B cell (primary cell): ENCODE measurements around the gene RAB2B. TPM values are rescaled to one million over a fixed set of nuclear protein-coding genes. Genes with fewer than 3 reads are reported as not detected.
A peak's percentile ranks its signal among the peaks of the same experiment; 100 is the strongest.

Experiments used
- ATAC-seq: fragments of 200-7000 bp; cut with Tn5 transposase; one replicate; pipeline ENCODE4 v1.10.0; 2021; ENCODE audit warnings: low read depth, mild to moderate bottlenecking, moderate number of reproducible peaks, moderate library complexity
- CTCF ChIA-PET: fragments of 350-600 bp; sonication (Branson Sonifier 250); formaldehyde crosslinking; loops from one replicate; lab custom pipeline; 2021; ENCODE audit warnings: antibody characterized with exemption, inconsistent platforms; lab: Charles Lee
- POLR2A ChIA-PET: fragments of 350-600 bp; sonication (Branson Sonifier 250); formaldehyde crosslinking; loops from one replicate; lab custom pipeline; 2021; ENCODE audit warnings: antibody characterized with exemption; lab: Charles Lee
- DNase-seq: peaks from one replicate; pipeline ENCODE4 v3.0.0; 2013
- H2AFZ ChIP-seq: 2 replicates; pipeline ENCODE4 v1.6.1; 2012; ENCODE audit warnings: mild to moderate bottlenecking, low read depth, low read length; ENCODE audit not compliant: insufficient read depth, poor library complexity, severe bottlenecking
- H3K27ac ChIP-seq, 2 donors: 1 replicate in 1 of 2; 2 replicates in 1 of 2; pipeline ENCODE4 v1.5.1; 2012 to 2013; ENCODE audit warnings: low read length in 2 of 2, mild to moderate bottlenecking in 2 of 2, moderate library complexity in 1 of 2
- H3K27me3 ChIP-seq, 4 experiments: fragments of 200-600 bp in 1 of 4; sonication (generic) in 1 of 4; replicated peaks in 1 of 4; 1 replicate in 2 of 4; 2 replicates in 2 of 4; pipeline versions ENCODE4 v1.6.1 to v1.7.0; 2013 to 2016; ENCODE audit warnings: low read length in 3 of 4, mild to moderate bottlenecking in 2 of 4, mixed read lengths in 1 of 4, moderate library complexity in 1 of 4; ENCODE audit not compliant: insufficient read depth in 4 of 4, control insufficient read depth in 3 of 4; ENCODE audit errors: control extremely low read depth in 1 of 4
- H3K36me3 ChIP-seq, 2 experiments: replicated peaks in 1 of 2; 1 replicate in 1 of 2; 2 replicates in 1 of 2; pipeline versions ENCODE4 v1.6.1 to v1.7.1; 2013; ENCODE audit warnings: low read length in 1 of 2; ENCODE audit not compliant: insufficient read depth in 2 of 2, control insufficient read depth in 1 of 2; ENCODE audit errors: control extremely low read depth in 1 of 2, extremely low read depth in 1 of 2
- H3K4me1 ChIP-seq, 2 donors: fragments of 200-600 bp in 1 of 2; sonication (generic) in 1 of 2; 1 replicate in 1 of 2; 2 replicates in 1 of 2; pipeline versions ENCODE4 v1.5.1 to v1.6.1; 2013 to 2017; ENCODE audit warnings: low read length in 2 of 2; ENCODE audit not compliant: control insufficient read depth in 2 of 2, insufficient read depth in 2 of 2
- H3K4me2 ChIP-seq: replicated peaks from 2 replicates; pipeline ENCODE3; 2012; ENCODE audit warnings: mild to moderate bottlenecking, low read depth, low read length; ENCODE audit not compliant: poor library complexity, severe bottlenecking
- H3K4me3 ChIP-seq, 5 experiments: fragments of 200-600 bp in 1 of 5; sonication (generic) in 1 of 5; 1 replicate in 3 of 5; 2 replicates in 2 of 5; pipeline versions ENCODE4 v1.5.1 to v1.7.0; 2011 to 2016; ENCODE audit warnings: low read length in 4 of 5, mild to moderate bottlenecking in 4 of 5, low read depth in 2 of 5, control low read depth in 1 of 5, moderate library complexity in 1 of 5; ENCODE audit not compliant: insufficient read depth in 1 of 5; ENCODE audit errors: control extremely low read depth in 1 of 5, extremely low read depth in 1 of 5
- H3K79me2 ChIP-seq: fragments of 200-600 bp; sonication (generic); one replicate; pipeline ENCODE4 v1.6.0; 2016; ENCODE audit warnings: low read length; ENCODE audit not compliant: control insufficient read depth, insufficient read depth
- H3K9ac ChIP-seq: fragments of 200-600 bp; sonication (generic); 2 replicates; pipeline ENCODE4 v1.6.1; 2017; ENCODE audit warnings: mild to moderate bottlenecking, low read length, moderate library complexity
- H3K9me3 ChIP-seq, 3 donors: one replicate each; pipeline versions ENCODE4 v1.6.1 to v1.7.1; 2013; ENCODE audit warnings: low read length in 2 of 3; ENCODE audit not compliant: control insufficient read depth in 2 of 3, insufficient read depth in 1 of 3; ENCODE audit errors: control extremely low read depth in 1 of 3
- H4K20me1 ChIP-seq: 2 replicates; pipeline ENCODE4 v1.6.0; 2012; ENCODE audit warnings: mild to moderate bottlenecking, low read length; ENCODE audit not compliant: insufficient read depth, control insufficient read depth, poor library complexity, severe bottlenecking
- H3K27ac Mint-ChIP-seq: one replicate; pipeline ENCODE4 v1.8.0; 2021; ENCODE audit warnings: mixed read lengths
- H3K27me3 Mint-ChIP-seq: one replicate; pipeline ENCODE4 v1.8.0; 2021; ENCODE audit warnings: mixed read lengths
- H3K4me1 Mint-ChIP-seq: one replicate; pipeline ENCODE4 v1.8.0; 2021; ENCODE audit warnings: mixed read lengths
- H3K4me3 Mint-ChIP-seq: one replicate; pipeline ENCODE4 v1.8.0; 2021; ENCODE audit warnings: mixed read lengths
- H3K9me3 Mint-ChIP-seq: one replicate; pipeline ENCODE4 v1.8.0; 2022; ENCODE audit warnings: mixed read lengths; ENCODE audit not compliant: insufficient read depth
- CTCF ChIP-seq: fragments of 200-600 bp; IDR thresholded peaks from one replicate; pipeline ENCODE4 v1.8.0; 2022; ENCODE audit warnings: antibody characterized with exemption, mild to moderate bottlenecking
- EZH2 ChIP-seq: IDR thresholded peaks from 2 replicates; pipeline ENCODE4 v1.6.1; 2012; ENCODE audit warnings: borderline replicate concordance, low read depth, mild to moderate bottlenecking, moderate library complexity, low read length; ENCODE audit not compliant: insufficient read depth, poor library complexity, severe bottlenecking
- WGBS: methylation state at CpG from one replicate; pipeline ENCODE4 v1.1.5; 2013; ENCODE audit warnings: missing lambda C conversion rate; ENCODE audit not compliant: insufficient coverage; 5-methylcytosine and 5-hydroxymethylcytosine counted together
- intact Hi-C: fragments of 100-400 bp; cut with micrococcal nuclease; formaldehyde crosslinking; loops from one replicate; pipeline ENCODE4 v1.10.0; 2022
- polyA plus RNA-seq: library from polyadenylated mRNA; depleted of rRNA; stranded (reverse); fragments of >200 nt; gene quantifications from 2 replicates; pipeline ENCODE4 v1.2.3, GENCODE V29; 2012
- total RNA-seq, 2 donors: library from RNA; stranded (reverse); fragments of 120-200 nt in 1 of 2; gene quantifications; 1 replicate in 1 of 2; 2 replicates in 1 of 2; pipeline versions ENCODE4 v1.2.3 to v1.2.4, GENCODE V29; 2013 to 2022

The RAB2B gene
- total and polyA plus RNA-seq, 2 donors (not counting 1 experiment from before 2014, with no cell fraction given), result 13.3 to 46.5 TPM

- POLR2A ChIA-PET, result interaction anchor here (1.8 to 2.0 kb wide), 2 partner anchors 33 to 73 kb away, joined by 10 to 12 read pairs; partner anchors contain the start of genes RAB2B and TOX4
These were observed 32.8 kb upstream of the RAB2B start for GRCh38 chr14:21509432-21510143.

More at GRCh38 chr14:21509432-21510143, 32.8 kb upstream of the RAB2B start:
- 100% methylated on average over 2 of the region's 6 CpGs for WGBS
- no peak overlapping the region for H3K27ac ChIP-seq
- H2AFZ ChIP-seq, result no peak overlapping the region
- H3K4me3 Mint-ChIP-seq, result peak overlapping the region; percentile 100
- peaks cover 10% of the 10 kb centered on the region for H4K20me1 ChIP-seq
- DNase-seq (no peak), ATAC-seq (no peak)
- peak overlapping the region; percentile 98 for H3K9ac ChIP-seq
- H3K4me2 ChIP-seq, result peak overlapping the region; percentile 93
- H3K27me3 Mint-ChIP-seq, result no peaks in the 10 kb centered on the region
- peaks cover 71% of the 10 kb centered on the region for H3K79me2 ChIP-seq
- H3K36me3 ChIP-seq, result peaks cover 3 to 17% of the 10 kb centered on the region in 2 experiments
- peaks cover 49% of the 10 kb centered on the region for H3K4me1 Mint-ChIP-seq
- H3K4me3 ChIP-seq, result peak overlapping the region in 1 of 5 experiments; percentile 98
- no peaks in the 10 kb centered on the region for H3K9me3 ChIP-seq
- intact Hi-C loops, result loop anchor here (1.0 to 2.0 kb wide), 2 partner anchors 47 to 124 kb away; no protein-coding TSS in a partner anchor
- H3K9me3 Mint-ChIP-seq, result no peaks in the 10 kb centered on the region
- peaks cover 23 to 26% of the 10 kb centered on the region in 2 donors for H3K4me1 ChIP-seq
- CTCF ChIA-PET, result interaction anchor here (1.9 to 4.7 kb wide), 4 partner anchors 11 to 53 kb away, joined by 4 to 29 read pairs (median 10); partner anchors contain the start of genes CHD8, RAB2B and TOX4
- no peak for TF ChIP-seq CTCF
- TF ChIP-seq EZH2, result no peak
- no peak overlapping the region for H3K27ac Mint-ChIP-seq
- no peaks in the 10 kb centered on the region for H3K27me3 ChIP-seq
